ENCODE results near the gene AFF3. TPM values are rescaled to one million over a fixed set of nuclear protein-coding genes. Genes with fewer than 3 reads are reported as not detected.
A peak's percentile ranks its signal among the peaks of the same experiment; 100 is the strongest.

Gene AFF3
- total RNA-seq, 1 donor from 2014 or later, result 7.6 TPM

DNA sequence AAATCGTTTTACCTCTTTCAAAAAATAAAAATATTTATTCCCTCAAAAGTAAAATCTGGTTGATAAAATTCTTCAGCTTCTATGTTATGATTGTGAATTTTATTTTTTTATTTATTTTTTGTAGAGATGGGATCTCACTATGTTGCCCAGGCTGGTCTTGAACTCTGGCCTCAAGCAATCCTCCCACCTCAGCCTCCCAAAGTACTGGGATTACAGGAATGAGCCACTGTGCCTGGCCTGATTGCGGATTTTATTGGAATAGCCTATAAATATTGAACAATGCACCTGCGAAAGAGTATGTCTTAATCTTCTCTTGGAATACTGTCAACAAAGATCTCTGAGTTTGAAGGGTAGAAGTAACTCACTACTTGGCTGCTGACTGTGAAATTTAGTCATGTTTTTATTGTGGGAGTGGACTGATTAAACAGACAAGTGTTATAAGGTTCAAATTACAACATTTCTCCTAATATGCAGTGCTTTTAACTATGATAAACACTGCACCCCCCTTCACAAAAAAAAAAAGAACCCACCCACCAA lies 138.0 kb downstream of the AFF3 start:
- intact Hi-C loops (cut with DNase I), result no loop called here
- ATAC-seq (ENCODE audit: poor library complexity) (no peak), DNase-seq (no peak)

DNA sequence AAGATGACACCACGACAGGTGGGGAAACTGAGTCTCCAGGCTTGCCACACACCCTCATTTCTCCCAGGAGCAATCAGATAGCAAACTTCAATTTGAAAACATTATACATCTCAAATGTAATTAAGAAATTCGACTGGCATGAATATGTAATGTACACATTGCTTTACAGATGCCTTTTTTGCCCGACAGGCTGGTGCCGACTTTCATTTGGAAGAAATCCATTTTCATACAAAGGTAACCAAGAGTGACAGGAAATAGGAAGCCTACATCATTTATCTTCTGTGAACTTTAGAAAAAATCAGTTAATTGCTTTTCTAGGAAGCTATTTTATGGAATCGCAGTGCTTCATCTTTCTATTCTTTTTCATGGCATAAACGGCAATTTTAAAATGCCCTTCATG lies 140.3 kb downstream of the AFF3 start:
- no peak for ATAC-seq (ENCODE audit: poor library complexity)
- intact Hi-C loops (cut with DNase I), result no loop called here
- DNase-seq, result no peak

DNA sequence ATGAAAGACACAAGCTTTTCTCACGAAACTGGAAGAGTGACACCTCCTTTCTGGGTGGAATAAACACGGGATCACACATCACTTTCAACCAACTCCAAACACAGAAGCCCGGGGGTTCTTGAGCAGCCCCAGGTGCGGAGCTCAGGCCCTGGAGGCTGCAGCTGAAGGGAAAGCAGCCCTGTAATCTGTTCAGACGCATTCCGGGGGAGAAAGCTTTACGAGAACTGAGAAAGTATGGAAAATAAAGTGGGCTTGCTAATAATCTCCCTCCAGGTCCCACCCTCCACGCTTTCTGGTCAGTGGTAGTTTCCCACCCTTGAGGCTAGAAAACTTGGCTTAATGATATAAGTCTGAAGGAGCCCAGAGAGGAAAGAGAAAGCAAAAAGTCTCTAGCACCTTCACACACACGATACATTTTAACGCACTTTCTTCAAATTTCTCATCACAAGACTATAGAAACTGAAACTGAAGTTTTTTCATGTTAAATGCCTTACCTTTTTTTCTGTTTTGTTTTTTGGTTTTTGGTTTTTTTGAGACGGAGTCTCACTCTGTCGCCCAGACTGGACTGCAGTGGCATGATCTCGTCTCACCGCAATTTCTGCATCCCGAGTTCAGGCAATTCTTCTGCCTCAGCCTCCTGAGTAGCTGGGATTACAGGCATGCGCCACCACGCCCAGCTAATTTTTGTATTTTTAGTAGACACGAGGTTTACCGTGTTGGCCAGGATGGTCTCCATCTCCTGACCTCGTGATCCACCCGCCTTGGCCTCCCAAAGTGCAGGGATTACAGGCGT lies 141.3 kb downstream of the AFF3 start:
- intact Hi-C loops (cut with DNase I), result no loop called here
- ATAC-seq (ENCODE audit: poor library complexity), result no peak
- DNase-seq, result no peak

DNA sequence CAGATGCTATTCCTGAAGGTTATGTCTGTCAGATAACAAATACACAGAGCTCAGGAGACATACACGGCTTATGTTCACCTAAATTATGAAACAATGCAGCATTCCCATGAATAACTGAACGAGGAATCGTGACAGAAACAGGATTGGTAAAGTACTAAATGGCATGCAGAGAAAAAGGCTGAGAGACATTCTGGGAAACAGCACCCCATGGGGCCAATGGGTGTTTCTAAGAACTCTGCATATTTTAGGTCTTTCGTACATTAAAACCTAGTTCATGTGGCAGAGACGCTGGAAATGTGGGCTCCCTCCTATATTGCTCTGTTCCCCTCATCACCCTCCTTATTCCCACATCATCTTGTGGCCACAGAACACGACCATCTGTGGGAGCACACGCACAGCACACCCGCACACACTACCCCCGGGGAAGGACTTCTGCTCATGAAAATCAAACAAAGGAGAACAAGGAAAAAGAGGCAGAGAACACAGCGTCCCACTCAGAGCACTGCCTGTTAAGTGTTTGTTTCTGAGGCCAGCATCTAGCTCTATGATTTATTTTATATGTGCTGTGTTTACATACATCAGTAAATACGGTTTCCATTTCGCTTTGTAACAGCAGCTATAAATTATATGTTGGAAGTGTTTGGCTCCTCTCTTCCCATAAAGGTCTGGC lies 143.6 kb downstream of the AFF3 start:
- ATAC-seq (ENCODE audit: poor library complexity) (no peak), DNase-seq (no peak)
- intact Hi-C loops (cut with DNase I), result no loop called here

DNA sequence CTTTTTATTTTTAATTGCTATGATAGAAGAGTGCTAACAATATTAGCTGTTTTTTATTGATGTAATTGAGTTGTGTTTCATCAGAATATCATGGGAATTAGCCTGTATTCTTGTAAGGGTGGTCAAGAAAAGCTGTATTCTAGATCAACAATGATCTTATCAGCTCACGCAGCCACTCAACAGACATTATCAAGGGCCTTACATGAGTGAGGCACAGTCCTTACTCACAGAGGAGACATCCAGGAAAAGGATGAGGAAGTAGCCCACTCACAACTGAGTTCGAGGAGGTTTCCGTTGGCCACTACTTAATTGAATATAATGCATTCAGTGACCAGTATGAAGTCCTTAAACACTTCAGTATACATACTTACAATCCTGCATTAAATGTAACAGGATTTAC lies 152.5 kb downstream of the AFF3 start:
- intact Hi-C loops (cut with DNase I), result no loop called here
- DNase-seq (no peak), ATAC-seq (ENCODE audit: poor library complexity) (no peak)

DNA sequence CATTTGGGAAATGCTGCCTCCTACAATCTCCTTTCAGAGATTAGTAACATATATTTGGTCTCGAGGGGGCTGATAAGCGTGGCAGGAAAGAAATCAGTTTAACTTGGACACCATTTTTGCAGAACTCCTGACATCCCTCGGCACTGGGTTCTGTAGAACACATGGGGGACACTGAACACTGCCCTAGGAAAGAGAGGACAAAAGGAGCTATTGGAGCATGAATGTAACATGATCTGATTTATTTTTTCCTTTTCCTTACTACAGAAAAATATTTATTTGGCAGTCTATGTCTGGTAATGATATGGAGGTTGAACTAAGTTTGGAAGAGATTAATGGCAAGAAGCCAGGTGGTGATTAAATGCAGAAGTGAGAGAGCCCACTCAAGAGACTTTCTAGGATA lies 153.8 kb downstream of the AFF3 start:
- ATAC-seq (ENCODE audit: poor library complexity) (no peak), DNase-seq (no peak)
- intact Hi-C loops (cut with DNase I), result no loop called here

DNA sequence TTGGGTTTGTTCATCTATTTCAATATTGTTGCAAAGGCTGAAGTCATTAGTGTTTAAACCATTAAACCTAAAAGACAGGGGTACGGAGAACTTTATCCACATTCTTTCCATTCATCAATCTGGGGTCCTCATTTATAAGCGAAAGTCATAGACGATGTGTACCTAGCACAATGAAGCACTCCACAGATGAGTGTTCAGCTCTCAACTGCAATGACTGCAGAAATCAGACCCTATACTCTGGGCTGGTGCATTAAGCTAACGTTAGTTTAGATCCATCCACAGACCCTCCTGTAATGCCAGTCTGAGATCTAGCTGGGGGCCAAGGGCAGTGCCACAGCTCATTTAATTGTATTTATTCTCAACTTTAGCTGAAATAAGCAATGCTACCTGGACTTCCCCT lies 155.2 kb downstream of the AFF3 start:
- DNase-seq (no peak), ATAC-seq (ENCODE audit: poor library complexity) (no peak)
- intact Hi-C loops (cut with DNase I), result no loop called here

DNA sequence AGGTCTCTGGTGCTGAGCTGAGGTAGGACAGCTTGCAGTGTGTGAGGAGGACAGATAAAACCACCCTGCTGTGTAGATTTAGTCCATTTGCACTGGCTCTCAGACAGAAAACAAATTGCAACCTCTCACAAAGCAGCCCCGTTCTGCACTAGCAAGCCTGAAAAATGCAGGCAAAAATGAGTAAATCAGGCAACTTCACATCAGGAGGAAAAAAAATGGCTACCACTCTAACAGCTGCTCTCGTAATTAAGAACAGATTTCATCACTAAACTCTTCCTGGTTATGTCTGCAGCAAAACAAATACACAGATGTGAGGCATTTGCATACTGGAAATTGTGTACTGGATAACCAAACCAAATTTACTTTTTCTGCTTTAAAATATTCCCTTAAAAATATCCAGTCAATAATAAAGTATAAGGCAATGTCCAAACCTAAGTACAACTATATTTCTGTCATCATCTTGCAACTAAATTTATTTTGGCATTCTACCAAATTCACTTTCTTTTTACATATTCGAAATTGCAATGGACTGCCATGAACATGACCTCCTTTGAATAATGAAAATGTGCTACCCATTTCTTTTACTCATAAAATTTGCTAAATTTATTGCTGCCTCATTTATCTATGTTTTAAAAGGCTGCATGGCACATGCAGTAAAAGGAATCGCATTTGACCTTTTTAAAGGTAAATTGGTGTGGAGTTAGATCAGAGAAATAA lies 157.4 kb downstream of the AFF3 start:
- intact Hi-C loops (cut with DNase I), result no loop called here
- peak; percentile 31 for ATAC-seq (ENCODE audit: poor library complexity)
- DNase-seq, result no peak

DNA sequence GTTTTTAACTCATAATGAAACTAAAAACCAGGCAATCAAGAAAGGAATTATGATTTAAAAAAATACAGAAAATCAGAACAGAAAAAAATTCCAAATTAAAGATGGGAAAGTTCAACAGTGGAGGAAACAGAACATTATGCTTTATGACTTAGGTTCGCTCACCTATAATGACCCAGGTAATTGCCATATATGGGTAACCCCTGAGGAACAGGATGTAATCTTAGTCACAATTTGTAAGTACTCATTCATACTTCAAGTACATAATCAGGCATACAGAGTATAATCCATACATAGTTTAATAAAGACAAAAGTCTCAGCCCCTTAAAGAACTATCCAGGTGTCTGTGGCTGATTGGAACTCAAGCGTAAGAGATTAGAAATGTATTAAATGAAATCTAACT lies 159.6 kb downstream of the AFF3 start:
- ATAC-seq (ENCODE audit: poor library complexity), result no peak
- no peak for DNase-seq
- intact Hi-C loops (cut with DNase I), result no loop called here

DNA sequence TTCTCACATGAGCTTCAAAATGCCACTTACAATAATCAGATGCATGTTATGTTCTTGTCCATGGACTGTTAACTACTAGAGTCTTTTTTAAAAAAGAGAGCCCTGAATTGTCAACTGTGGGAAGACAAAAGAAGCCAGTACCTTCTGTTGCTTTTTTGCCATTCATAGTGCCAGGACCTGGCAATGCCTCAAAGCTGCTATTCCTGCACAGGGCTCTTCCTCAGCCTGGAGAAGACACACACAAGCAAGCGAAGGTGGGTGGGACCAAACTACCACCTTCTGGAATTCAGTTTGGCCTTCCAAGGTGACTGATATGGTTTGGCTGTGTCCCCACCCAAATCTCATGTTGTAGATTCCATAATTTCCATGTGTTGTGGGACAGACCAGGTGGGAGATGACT lies 160.6 kb downstream of the AFF3 start:
- no peak for ATAC-seq (ENCODE audit: poor library complexity)
- intact Hi-C loops (cut with DNase I), result no loop called here
- no peak for DNase-seq

DNA sequence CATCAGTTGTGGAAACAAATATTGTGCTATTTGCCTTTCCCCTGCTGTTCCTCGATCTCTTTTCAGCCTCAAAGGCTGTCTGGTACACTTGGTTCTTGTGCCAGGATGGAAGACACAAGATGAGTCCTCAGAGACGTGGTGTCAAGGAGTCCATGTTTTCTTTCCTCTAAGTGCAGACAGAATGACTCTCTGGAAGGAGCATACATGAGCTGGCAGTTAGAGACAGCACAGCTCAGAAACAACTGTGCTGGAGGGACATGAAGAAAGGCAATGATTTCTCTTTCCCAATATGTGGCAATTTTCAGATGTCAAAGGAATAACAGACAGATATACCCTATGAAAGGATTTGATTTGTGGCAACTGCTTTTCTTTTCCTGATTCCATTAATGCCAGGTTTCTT lies 162.2 kb downstream of the AFF3 start:
- no peak for ATAC-seq (ENCODE audit: poor library complexity)
- DNase-seq, result no peak
- intact Hi-C loops (cut with DNase I), result no loop called here

DNA sequence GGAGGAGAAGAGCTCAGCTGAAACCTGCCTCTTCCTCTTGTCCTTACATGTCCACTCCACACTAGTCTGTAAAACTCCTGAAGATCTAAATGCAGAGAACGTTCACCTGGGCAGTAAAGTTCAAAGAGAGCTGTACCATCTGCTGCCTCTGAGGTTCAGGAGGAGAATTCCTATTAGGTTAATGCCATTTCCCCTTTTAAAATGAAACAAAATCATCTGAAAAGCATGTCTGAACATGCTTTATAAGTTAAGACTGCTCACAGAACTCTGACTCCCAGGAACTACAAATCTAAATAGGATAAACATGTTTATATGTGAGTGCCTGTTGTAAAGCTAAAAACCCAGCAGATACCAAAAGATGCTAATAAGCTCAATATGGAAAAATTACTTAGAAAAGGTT lies 164.4 kb downstream of the AFF3 start:
- DNase-seq (no peak), ATAC-seq (ENCODE audit: poor library complexity) (no peak)
- intact Hi-C loops (cut with DNase I), result no loop called here

DNA sequence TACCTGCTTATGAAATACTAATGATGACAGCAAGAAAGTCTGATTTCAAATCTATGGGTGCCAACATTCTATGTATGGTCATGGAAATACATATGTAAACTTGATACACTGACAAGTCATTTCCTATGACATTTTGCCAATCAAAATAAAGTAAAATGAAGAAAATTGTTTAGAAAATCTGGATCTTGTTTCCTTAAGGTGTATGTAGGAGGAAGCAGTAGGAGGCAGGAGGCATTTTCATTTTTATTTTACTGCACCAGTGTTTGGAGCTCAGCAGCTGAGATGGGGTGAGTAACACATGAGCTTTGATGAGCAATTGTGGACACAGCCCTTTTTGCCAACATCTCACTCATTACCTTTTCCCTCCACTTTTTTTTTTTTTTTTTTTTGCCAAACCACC lies 167.0 kb downstream of the AFF3 start:
- DNase-seq, result no peak
- no peak for ATAC-seq (ENCODE audit: poor library complexity)
- intact Hi-C loops (cut with DNase I), result no loop called here

DNA sequence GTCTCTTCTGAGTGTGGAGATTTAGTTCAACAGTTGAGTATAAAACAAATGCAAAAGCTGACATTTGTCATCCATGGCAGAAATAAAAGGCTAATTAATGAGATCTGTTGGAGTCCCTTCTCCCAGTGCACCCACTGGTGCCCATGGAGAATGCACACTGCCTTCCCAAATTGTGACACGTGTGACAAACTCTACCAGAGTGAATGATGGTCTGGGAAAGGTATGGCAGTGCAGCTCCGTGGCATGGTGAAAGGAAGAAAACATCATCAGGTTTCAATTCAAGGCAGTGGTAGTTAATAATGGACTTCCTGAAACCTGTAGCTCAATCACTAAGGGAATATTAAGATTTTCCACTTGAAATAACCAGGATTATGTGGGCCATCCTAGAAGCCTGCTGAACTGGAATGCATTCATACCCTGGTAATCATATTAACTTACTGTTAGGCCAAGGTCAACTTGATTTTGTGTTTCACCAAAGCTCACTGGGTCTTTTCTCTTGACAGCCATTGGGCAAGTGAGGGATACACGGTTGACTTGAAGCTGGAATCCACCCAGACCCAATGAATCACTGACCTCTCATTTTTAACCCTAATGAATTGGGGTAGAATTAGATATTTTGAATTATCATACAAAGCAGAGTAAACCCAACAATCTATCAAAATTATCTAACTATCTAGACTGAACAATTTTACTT lies 167.6 kb downstream of the AFF3 start:
- ATAC-seq (ENCODE audit: poor library complexity) (no peak), DNase-seq (no peak)
- intact Hi-C loops (cut with DNase I), result no loop called here

DNA sequence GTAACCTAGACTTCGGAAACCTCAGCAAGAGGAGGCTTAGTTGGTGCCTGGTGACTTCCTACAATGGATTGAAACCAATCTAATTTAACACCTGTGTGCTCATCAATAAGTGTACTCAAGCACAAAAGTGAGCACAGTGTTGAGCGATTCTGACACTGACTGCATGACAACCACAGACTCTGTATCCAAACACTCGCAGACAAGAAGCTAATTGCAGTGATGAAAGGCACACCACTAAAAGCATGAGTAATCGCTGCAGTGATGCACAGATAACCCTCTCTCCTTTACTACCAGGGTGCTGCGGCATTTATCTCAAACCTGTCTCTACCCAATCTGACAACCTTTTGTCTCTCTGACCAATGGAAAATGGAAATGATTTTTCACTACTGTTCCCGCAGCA lies 168.1 kb downstream of the AFF3 start:
- DNase-seq, result no peak
- ATAC-seq (ENCODE audit: poor library complexity), result no peak
- intact Hi-C loops (cut with DNase I), result no loop called here

DNA sequence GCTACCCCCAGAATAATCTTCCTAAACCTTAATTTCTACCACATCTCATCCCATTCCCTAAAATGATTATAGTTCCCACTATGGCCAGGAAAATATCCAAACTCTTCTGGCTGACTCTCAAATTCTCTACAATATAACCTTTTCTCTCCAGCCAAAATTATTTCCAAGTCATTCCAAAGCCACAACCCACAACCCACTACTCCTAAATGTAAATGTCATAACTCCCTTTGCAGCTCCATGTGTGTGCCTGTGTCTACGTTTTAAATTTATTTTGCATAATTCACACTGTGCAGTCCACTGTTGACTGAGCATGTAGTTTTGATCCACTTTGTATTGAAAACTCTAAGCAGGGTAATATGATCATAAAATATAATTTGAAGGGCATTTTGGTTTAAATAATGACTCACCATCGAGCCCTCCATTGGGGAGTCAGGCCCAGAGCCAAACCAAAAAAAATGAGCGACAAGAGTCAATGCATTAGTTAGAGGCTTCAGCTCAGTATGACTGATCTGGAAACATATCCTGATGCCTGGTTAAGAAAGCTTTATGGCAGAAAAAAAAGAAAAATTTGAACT lies 171.0 kb downstream of the AFF3 start:
- DNase-seq (no peak), ATAC-seq (ENCODE audit: poor library complexity) (no peak)
- intact Hi-C loops (cut with DNase I), result no loop called here

DNA sequence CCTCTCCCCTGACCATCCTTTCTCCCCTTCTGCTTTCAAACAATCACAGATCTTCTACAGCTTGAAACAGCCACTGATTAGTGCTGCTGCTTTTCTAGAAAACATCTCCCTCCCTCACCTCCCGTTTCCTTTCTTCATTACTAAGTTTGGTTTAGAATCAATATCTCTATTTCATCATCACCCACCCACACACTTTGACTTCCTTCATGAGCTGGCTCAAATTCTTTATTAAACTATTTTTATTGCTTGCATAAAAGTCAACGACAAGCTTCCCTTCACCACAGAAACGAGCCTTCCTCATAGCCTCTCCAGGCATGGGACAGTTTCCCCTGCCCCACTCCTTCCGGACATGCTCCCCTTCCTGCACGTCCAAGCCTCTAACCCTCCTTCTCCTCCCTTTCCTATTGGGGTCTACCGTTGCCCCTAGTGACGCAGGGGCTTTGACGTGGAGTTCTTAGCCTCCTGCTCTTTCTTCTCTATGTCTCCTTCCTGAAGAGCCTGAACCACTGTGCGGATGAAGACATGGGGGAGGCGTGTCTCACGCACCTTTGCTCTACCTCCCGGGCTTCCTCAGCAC lies 172.0 kb downstream of the AFF3 start:
- intact Hi-C loops (cut with DNase I), result no loop called here
- DNase-seq, result no peak
- ATAC-seq (ENCODE audit: poor library complexity), result no peak

DNA sequence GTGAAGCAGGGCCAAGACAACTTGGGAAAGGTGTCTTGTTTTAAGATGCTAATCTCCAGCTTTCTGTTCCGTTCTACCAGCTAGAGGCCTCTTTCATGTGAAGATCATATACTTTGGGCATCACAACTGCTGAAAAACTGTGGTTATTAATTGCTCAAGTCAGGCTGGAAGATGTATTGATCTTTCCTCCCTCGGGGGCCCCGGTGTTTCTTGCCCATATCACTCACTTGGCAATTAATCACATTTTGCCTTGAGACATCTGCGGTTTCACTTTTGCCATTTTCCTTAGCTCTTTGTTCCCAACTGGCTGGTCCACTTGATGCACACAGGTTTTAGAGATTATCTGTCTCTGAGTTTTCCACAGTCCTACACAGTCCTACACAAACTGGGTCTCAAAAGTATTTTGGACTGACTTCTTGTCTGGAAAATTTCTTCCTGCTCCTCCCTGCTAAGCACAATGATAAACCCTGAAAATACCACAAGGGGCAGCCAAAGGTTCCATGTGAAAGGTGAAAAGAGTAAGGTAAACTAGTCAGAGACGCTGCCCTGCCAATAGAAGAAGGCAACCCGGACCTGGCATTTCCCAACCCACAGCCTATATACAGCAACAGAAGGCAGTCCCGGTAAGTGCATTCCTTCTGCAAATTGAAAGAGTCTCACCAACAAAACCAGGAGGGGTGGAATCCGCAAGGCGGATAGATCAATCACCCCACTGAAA lies 181.0 kb downstream of the AFF3 start:
- intact Hi-C loops (cut with DNase I), result no loop called here
- ATAC-seq (ENCODE audit: poor library complexity), result no peak
- DNase-seq, result no peak

Measured in Right ventricle myocardium superior (tissue), 1 donor.